SK-N-SH (cell line): ENCODE data around the gene DSCAM. TPM values are rescaled to one million over a fixed set of nuclear protein-coding genes. Genes with fewer than 3 reads are reported as not detected.

Source experiments
- CTCF ChIA-PET: fragments of 300-600, 350-600 bp; formaldehyde crosslinking; extraction: SDS; loops from one replicate; lab custom pipeline; 2021; lab: Yijun Ruan, JAX
- POLR2A ChIA-PET: fragments of 350-600 bp; sonication (Branson Sonifier 250); formaldehyde crosslinking; extraction: SDS; loops from one replicate; lab custom pipeline; 2020; ENCODE audit warnings: antibody characterized with exemption, inconsistent platforms; lab: Yijun Ruan, JAX
- DNase-seq: peaks from one replicate; pipeline ENCODE4 v3.0.0; 2012
- H2AFZ ChIP-seq: fragments of 200-600 bp; sonication (generic); 2 replicates; pipeline ENCODE4 v1.8.1; 2016; ENCODE audit warnings: antibody characterized with exemption, mild to moderate bottlenecking, low read depth
- H3F3A ChIP-seq: fragments of 200-600 bp; sonication (generic); replicated peaks from 2 replicates; pipeline ENCODE3; 2016; ENCODE audit warnings: antibody characterized with exemption, mild to moderate bottlenecking; ENCODE audit not compliant: insufficient read depth
- H3K27ac ChIP-seq, 2 experiments: fragments of 200-500 bp in 1 of 2; fragments of 200-600 bp in 1 of 2; sonication (Bioruptor generic) in 1 of 2; sonication (generic), shearing (Covaris generic) in 1 of 2; 2 replicates each; pipeline versions ENCODE4 v1.5.1 to v1.6.1; 2014 to 2016; ENCODE audit warnings: low read depth in 2 of 2, inconsistent platforms in 1 of 2, low read length in 1 of 2, mild to moderate bottlenecking in 1 of 2, mixed read lengths in 1 of 2
- H3K27me3 ChIP-seq: fragments of 200-600 bp; sonication (generic), shearing (Covaris generic); 2 replicates; pipeline ENCODE4 v1.6.1; 2016; ENCODE audit warnings: mixed run types; ENCODE audit not compliant: insufficient read depth
- H3K36me3 ChIP-seq, 2 experiments: fragments of 200-500 bp in 1 of 2; fragments of 200-600 bp in 1 of 2; sonication (Bioruptor generic) in 1 of 2; sonication (generic) in 1 of 2; replicated peaks in 1 of 2; 2 replicates each; pipeline versions ENCODE3 to v1.5.1; 2014 to 2016; ENCODE audit warnings: low read length in 1 of 2, mild to moderate bottlenecking in 1 of 2; ENCODE audit not compliant: insufficient read depth in 2 of 2, control insufficient read depth in 1 of 2
- H3K4me1 ChIP-seq, 2 experiments: fragments of 200-500 bp in 1 of 2; fragments of 200-600 bp in 1 of 2; sonication (Bioruptor generic) in 1 of 2; sonication (generic), shearing (Covaris generic) in 1 of 2; 2 replicates each; pipeline versions ENCODE4 v1.5.1 to v1.6.1; 2014 to 2016; ENCODE audit warnings: low read depth in 1 of 2, low read length in 1 of 2, mixed run types in 1 of 2; ENCODE audit not compliant: insufficient read depth in 2 of 2, control insufficient read depth in 1 of 2
- H3K4me2 ChIP-seq: fragments of 200-600 bp; sonication (generic), shearing (Covaris generic); 2 replicates; pipeline ENCODE4 v1.6.1; 2017; ENCODE audit warnings: mixed run types
- H3K4me3 ChIP-seq, 2 experiments: fragments of 200-500 bp in 1 of 2; fragments of 200-600 bp in 1 of 2; sonication (Bioruptor generic) in 1 of 2; sonication (generic), shearing (Covaris generic) in 1 of 2; 2 replicates each; pipeline versions ENCODE4 v1.5.1 to v1.8.1; 2014 to 2016; ENCODE audit warnings: low read depth in 2 of 2, inconsistent platforms in 1 of 2, low read length in 1 of 2, mild to moderate bottlenecking in 1 of 2, mixed read lengths in 1 of 2, moderate library complexity in 1 of 2
- H3K79me2 ChIP-seq: fragments of 200-600 bp; sonication (generic); 2 replicates; pipeline ENCODE4 v1.8.1; 2017; ENCODE audit warnings: mild to moderate bottlenecking; ENCODE audit not compliant: insufficient read depth
- H3K9ac ChIP-seq: fragments of 200-600 bp; sonication (generic); 2 replicates; pipeline ENCODE4 v1.6.1; 2017; ENCODE audit warnings: mixed run types
- H3K9me2 ChIP-seq: fragments of 200-600 bp; sonication (generic); 2 replicates; pipeline ENCODE4 v1.6.1; 2017; ENCODE audit warnings: mixed run types
- H3K9me3 ChIP-seq: fragments of 200-600 bp; sonication (generic); 2 replicates; pipeline ENCODE4 v1.6.1; 2017; ENCODE audit warnings: mixed run types, mild to moderate bottlenecking, moderate library complexity
- H4K20me1 ChIP-seq: fragments of 200-600 bp; sonication (generic); 2 replicates; pipeline ENCODE4 v1.6.1; 2017; ENCODE audit warnings: mild to moderate bottlenecking, mixed run types; ENCODE audit not compliant: insufficient read depth
- CHD2 ChIP-seq: fragments of 150-350 bp; IDR thresholded peaks from 2 replicates; pipeline ENCODE4 v1.6.1; 2018; ENCODE audit warnings: low read length; ENCODE audit not compliant: partially characterized antibody
- EP300 ChIP-seq, 2 experiments: IDR thresholded peaks; 2 replicates each; pipeline versions ENCODE4 v1.4.0 to v1.6.1; 2012; ENCODE audit warnings: borderline replicate concordance in 1 of 2, low read depth in 1 of 2, low read length in 1 of 2
- FOSL2 ChIP-seq: IDR thresholded peaks from 2 replicates; pipeline ENCODE4 v1.4.0; 2012; ENCODE audit warnings: low read depth, mild to moderate bottlenecking, moderate library complexity, borderline replicate concordance
- FOXJ3 ChIP-seq: sonication (generic); formaldehyde crosslinking; IDR thresholded peaks from 2 replicates; pipeline ENCODE4 v1.5.1; 2020; ENCODE audit warnings: mild to moderate bottlenecking, missing genetic modification reagents
- JUND ChIP-seq: IDR thresholded peaks from 2 replicates; pipeline ENCODE4 v1.4.0; 2012
- MEF2A ChIP-seq: IDR thresholded peaks from 2 replicates; pipeline ENCODE4 v1.4.0; 2012; ENCODE audit warnings: low read depth, borderline replicate concordance
- MXI1 ChIP-seq: IDR thresholded peaks from 2 replicates; pipeline ENCODE4 v1.6.1; 2012; ENCODE audit warnings: mild to moderate bottlenecking, low read depth, low read length, improper control_type of control experiment
- POLR2AphosphoS5 ChIP-seq: IDR thresholded peaks from 2 replicates; pipeline ENCODE4 v1.6.1; 2012; ENCODE audit warnings: low read depth, low read length
- RAD21 ChIP-seq: IDR thresholded peaks from 2 replicates; pipeline ENCODE4 v1.6.1; 2012; ENCODE audit warnings: mild to moderate bottlenecking, low read length
- RFX5 ChIP-seq: IDR thresholded peaks from 2 replicates; pipeline ENCODE4 v1.6.1; 2012; ENCODE audit warnings: mild to moderate bottlenecking, improper control_type of control experiment, low read length
- RXRA ChIP-seq: IDR thresholded peaks from 2 replicates; pipeline ENCODE4 v1.4.0; 2012; ENCODE audit warnings: low read depth, mild to moderate bottlenecking, borderline replicate concordance
- SIN3A ChIP-seq: IDR thresholded peaks from 2 replicates; pipeline ENCODE4 v1.6.1; 2012; ENCODE audit warnings: low read depth, mild to moderate bottlenecking, low read length, moderate library complexity, borderline replicate concordance
- SMC3 ChIP-seq: IDR thresholded peaks from 2 replicates; pipeline ENCODE4 v1.6.1; 2012; ENCODE audit warnings: low read depth, low read length, improper control_type of control experiment
- TAF1 ChIP-seq: IDR thresholded peaks from 2 replicates; pipeline ENCODE4 v1.6.1; 2012; ENCODE audit warnings: low read depth, mild to moderate bottlenecking, low read length, moderate library complexity, borderline replicate concordance
- TCF12 ChIP-seq: IDR thresholded peaks from 2 replicates; pipeline ENCODE4 v1.4.0; 2012
- YY1 ChIP-seq: IDR thresholded peaks from 2 replicates; pipeline ENCODE4 v1.4.0; 2012; ENCODE audit warnings: low read depth, mild to moderate bottlenecking
- WGBS: methylation state at CpG from one replicate; pipeline ENCODE4 v1.1.6; 2017; ENCODE audit warnings: low lambda C conversion rate; 5-methylcytosine and 5-hydroxymethylcytosine counted together
- polyA plus RNA-seq, 3 experiments: library from polyadenylated mRNA; depleted of rRNA; stranded (reverse); fragments of >200 nt; gene quantifications; 2 replicates each; pipeline ENCODE4 v1.2.3, GENCODE V29; 2012
- TF ChIP-seq, protein P1 (sequence below): IDR thresholded peaks from 2 replicates; pipeline ENCODE4 v1.4.0; 2012; ENCODE audit warnings: low read depth
- TF ChIP-seq, protein P2 (sequence below): IDR thresholded peaks from 2 replicates; pipeline ENCODE4 v1.4.0; 2012; ENCODE audit warnings: low read depth, borderline replicate concordance
- TF ChIP-seq, protein P3 (sequence below): fragments of 150-350 bp; IDR thresholded peaks from 2 replicates; pipeline ENCODE4 v1.6.1; 2016; ENCODE audit warnings: mild to moderate bottlenecking, low read depth, low read length
- TF ChIP-seq, protein P4 (sequence below): fragments of 200-600 bp; sonication (generic); IDR thresholded peaks from 2 replicates; pipeline ENCODE4 v1.6.1; 2017; ENCODE audit warnings: antibody characterized with exemption, mild to moderate bottlenecking, moderate library complexity

The DSCAM gene
- polyA plus RNA-seq, 1 of the 3 experiments (the other 2 are of a cell fraction) = not detected

DNA sequence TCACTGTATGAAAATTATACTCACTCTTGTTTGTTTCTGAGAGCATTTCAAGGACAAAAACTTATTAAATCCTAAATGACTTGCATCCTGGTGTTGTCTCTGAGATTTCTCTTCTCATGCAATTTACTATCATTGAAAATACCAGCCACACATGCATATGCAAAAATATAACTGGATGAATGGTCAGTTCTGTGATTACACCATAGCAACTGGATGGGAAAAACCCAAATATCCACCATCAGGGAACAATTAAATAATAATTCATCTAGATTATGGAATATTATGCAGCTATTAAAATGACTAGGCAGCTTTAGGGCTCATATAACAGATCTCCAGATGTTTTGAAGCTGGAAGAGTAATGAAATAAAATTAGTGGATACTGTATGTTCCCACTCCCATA lies 11.6 kb upstream of the DSCAM start:
- peaks cover 5% of the 10 kb centered on the region; the same call in 1 of the 2 replicates for H3K9me3 ChIP-seq
- no peaks in the 10 kb centered on the region for H3K27me3 ChIP-seq
- no peak overlapping the region for H3K27ac ChIP-seq
- H3K9me2 ChIP-seq = no peaks in the 10 kb centered on the region
- H3K4me1 ChIP-seq = no peaks in the 10 kb centered on the region
- no peak for DNase-seq
- H2AFZ ChIP-seq = no peak overlapping the region
- no peak overlapping the region for H3K4me2 ChIP-seq
- TF ChIP-seq POLR2AphosphoS5 (no peak), MXI1 (no peak), RFX5 (no peak), CHD2 (no peak), TCF12 (no peak), YY1 (no peak), SIN3A (no peak), FOSL2 (no peak), FOXJ3 (CRISPR knock-in tag) (no peak)
- TF ChIP-seq, protein P1, sequence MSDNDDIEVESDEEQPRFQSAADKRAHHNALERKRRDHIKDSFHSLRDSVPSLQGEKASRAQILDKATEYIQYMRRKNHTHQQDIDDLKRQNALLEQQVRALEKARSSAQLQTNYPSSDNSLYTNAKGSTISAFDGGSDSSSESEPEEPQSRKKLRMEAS = no peak
- TF ChIP-seq, protein P2, sequence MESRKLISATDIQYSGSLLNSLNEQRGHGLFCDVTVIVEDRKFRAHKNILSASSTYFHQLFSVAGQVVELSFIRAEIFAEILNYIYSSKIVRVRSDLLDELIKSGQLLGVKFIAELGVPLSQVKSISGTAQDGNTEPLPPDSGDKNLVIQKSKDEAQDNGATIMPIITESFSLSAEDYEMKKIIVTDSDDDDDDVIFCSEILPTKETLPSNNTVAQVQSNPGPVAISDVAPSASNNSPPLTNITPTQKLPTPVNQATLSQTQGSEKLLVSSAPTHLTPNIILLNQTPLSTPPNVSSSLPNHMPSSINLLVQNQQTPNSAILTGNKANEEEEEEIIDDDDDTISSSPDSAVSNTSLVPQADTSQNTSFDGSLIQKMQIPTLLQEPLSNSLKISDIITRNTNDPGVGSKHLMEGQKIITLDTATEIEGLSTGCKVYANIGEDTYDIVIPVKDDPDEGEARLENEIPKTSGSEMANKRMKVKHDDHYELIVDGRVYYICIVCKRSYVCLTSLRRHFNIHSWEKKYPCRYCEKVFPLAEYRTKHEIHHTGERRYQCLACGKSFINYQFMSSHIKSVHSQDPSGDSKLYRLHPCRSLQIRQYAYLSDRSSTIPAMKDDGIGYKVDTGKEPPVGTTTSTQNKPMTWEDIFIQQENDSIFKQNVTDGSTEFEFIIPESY = no peak
- TF ChIP-seq, protein P3, sequence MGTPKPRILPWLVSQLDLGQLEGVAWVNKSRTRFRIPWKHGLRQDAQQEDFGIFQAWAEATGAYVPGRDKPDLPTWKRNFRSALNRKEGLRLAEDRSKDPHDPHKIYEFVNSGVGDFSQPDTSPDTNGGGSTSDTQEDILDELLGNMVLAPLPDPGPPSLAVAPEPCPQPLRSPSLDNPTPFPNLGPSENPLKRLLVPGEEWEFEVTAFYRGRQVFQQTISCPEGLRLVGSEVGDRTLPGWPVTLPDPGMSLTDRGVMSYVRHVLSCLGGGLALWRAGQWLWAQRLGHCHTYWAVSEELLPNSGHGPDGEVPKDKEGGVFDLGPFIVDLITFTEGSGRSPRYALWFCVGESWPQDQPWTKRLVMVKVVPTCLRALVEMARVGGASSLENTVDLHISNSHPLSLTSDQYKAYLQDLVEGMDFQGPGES = no peak
- no peaks in the 10 kb centered on the region for H3K79me2 ChIP-seq
- ChIA-PET POLR2A (no interaction called here), CTCF (interaction anchor here (1.3 kb wide), 1 partner anchor 17 kb away, joined by 5 read pairs; no protein-coding TSS in a partner anchor)
- H4K20me1 ChIP-seq = no peaks in the 10 kb centered on the region
- no peak overlapping the region for H3K9ac ChIP-seq
- H3K4me3 ChIP-seq = no peak overlapping the region
- no peaks in the 10 kb centered on the region for H3K36me3 ChIP-seq
- H3F3A ChIP-seq = no peaks in the 10 kb centered on the region

DNA sequence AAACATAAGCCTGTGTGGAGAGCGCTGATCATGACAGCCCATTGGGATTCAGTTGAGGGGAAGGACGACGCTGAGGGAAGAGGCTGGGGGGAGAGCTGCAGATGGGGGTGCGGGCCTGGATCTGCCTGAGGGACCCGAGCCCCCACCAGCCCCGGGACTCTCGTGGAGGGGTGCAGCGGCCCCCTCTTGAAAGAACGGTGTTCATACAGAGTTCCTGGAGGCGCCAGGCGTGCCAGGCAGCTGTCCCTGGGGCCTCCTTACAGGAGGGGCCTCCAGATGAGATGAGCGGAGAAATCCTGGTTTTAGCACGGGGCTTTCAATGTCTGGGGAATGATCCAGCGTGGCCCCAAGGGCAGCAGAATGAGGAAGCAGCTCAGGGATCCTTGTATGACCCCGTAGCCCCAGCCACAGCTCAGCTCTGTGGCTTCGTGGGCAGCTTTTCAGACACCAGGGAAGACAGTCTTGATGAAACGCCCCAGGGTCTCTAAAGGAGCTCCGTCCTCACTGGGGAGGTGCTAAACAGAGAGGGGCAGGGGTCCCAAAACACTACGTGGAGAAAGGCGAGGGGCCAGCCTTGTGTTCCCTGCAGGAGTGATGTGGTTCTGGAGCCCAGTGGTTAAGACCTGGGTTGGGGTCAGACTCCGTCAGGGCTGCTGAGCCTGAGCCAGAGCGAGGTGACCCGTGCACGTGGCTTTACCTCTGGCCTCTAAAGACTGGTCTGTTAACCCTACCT lies 7.2 kb upstream of the DSCAM start:
- Histone ChIP-seq H2AFZ (no peak overlapping the region), H3K4me2 (no peak overlapping the region), H3K36me3 (no peaks in the 10 kb centered on the region), H4K20me1 (no peaks in the 10 kb centered on the region), H3K27me3 (no peaks in the 10 kb centered on the region), H3K79me2 (no peaks in the 10 kb centered on the region)
- no peak for TF ChIP-seq JUND
- TF ChIP-seq EP300 (IDR thresholded peaks at IDR 0.05; ENCODE audit: borderline replicate concordance in 1 of 2, low read depth in 1 of 2, low read length in 1 of 2) = no peak
- TF ChIP-seq FOSL2 = no peak
- TF ChIP-seq RXRA = no peak
- TF ChIP-seq, protein P4, sequence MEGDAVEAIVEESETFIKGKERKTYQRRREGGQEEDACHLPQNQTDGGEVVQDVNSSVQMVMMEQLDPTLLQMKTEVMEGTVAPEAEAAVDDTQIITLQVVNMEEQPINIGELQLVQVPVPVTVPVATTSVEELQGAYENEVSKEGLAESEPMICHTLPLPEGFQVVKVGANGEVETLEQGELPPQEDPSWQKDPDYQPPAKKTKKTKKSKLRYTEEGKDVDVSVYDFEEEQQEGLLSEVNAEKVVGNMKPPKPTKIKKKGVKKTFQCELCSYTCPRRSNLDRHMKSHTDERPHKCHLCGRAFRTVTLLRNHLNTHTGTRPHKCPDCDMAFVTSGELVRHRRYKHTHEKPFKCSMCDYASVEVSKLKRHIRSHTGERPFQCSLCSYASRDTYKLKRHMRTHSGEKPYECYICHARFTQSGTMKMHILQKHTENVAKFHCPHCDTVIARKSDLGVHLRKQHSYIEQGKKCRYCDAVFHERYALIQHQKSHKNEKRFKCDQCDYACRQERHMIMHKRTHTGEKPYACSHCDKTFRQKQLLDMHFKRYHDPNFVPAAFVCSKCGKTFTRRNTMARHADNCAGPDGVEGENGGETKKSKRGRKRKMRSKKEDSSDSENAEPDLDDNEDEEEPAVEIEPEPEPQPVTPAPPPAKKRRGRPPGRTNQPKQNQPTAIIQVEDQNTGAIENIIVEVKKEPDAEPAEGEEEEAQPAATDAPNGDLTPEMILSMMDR = no peak
- TF ChIP-seq MEF2A = no peak
- TF ChIP-seq TAF1 = no peak
- no peak for TF ChIP-seq SMC3
- TF ChIP-seq, protein P2 = no peak
- no peak for TF ChIP-seq RAD21
- TF ChIP-seq, all 33 proteins: peak for 0
- Histone ChIP-seq H3K27ac (no peak overlapping the region), H3K9me3 (peaks cover 5% of the 10 kb centered on the region; the same call in 1 of the 2 replicates), H3F3A (no peaks in the 10 kb centered on the region), H3K4me1 (no peaks in the 10 kb centered on the region), H3K9ac (no peak overlapping the region), H3K9me2 (no peaks in the 10 kb centered on the region), H3K4me3 (no peak overlapping the region)
- ChIA-PET CTCF (interaction anchor here (1.1 kb wide), 1 partner anchor 18 kb away, joined by 3 read pairs; no protein-coding TSS in a partner anchor), POLR2A (no interaction called here)
- WGBS = 24% methylated on average over 15 of the region's 24 CpGs
- no peak for DNase-seq
